WTC11 (cell line): ENCODE data around the gene LRRC7. TPM values are rescaled to one million over a fixed set of nuclear protein-coding genes. Genes with fewer than 3 reads are reported as not detected.
"Not testable (repeated sequence)": the region's sequence is repeated elsewhere in the genome, so short reads cannot be mapped to it uniquely, and the experiment has no call there.

Experiments used
- ATAC-seq: fragments of 200-7000 bp; cut with Tn5 transposase; 2 replicates; pipeline ENCODE4 v1.10.0; 2021; ENCODE audit warnings: mild to moderate bottlenecking, moderate library complexity
- CTCF ChIA-PET: fragments of 300-600 bp; sonication (Branson Sonifier 250); formaldehyde crosslinking; loops from one replicate; lab custom pipeline; 2021; ENCODE audit warnings: antibody characterized with exemption; lab: Charles Lee
- POLR2A ChIA-PET: fragments of 350-600 bp; sonication (Branson Sonifier 250); formaldehyde crosslinking; loops from one replicate; lab custom pipeline; 2021; ENCODE audit warnings: antibody characterized with exemption; lab: Charles Lee
- DNase-seq: peaks from one replicate; pipeline ENCODE4 v3.0.0; 2021; ENCODE audit warnings: low spot score
- H3K27ac Mint-ChIP-seq: 2 replicates; pipeline ENCODE4 v1.8.0; 2021; ENCODE audit warnings: mixed read lengths
- H3K27me3 Mint-ChIP-seq: 2 replicates; pipeline ENCODE4 v1.8.0; 2021; ENCODE audit warnings: low read depth, mild to moderate bottlenecking, moderate library complexity, mixed read lengths
- H3K36me3 Mint-ChIP-seq: 2 replicates; pipeline ENCODE4 v1.8.0; 2021; ENCODE audit warnings: mixed read lengths
- H3K4me1 Mint-ChIP-seq: 2 replicates; pipeline ENCODE4 v1.8.0; 2022; ENCODE audit warnings: mixed read lengths
- H3K4me3 Mint-ChIP-seq: 2 replicates; pipeline ENCODE4 v1.8.0; 2021; ENCODE audit warnings: mild to moderate bottlenecking, moderate library complexity, mixed read lengths
- H3K9me3 Mint-ChIP-seq: 2 replicates; pipeline ENCODE4 v1.8.0; 2021; ENCODE audit warnings: mixed read lengths
- ATF3 ChIP-seq: sonication (generic); formaldehyde crosslinking; conservative IDR thresholded peaks from 2 replicates; pipeline ENCODE4 v1.8.1; 2022; ENCODE audit warnings: mild to moderate bottlenecking, missing genetic modification reagents
- E2F1 ChIP-seq: sonication (generic); formaldehyde crosslinking; IDR thresholded peaks from 2 replicates; pipeline ENCODE4 v1.8.0; 2022; ENCODE audit warnings: mild to moderate bottlenecking, missing genetic modification reagents
- EMX1 ChIP-seq: fragments of 250-450 bp; sonication (Bioruptor Pico); IDR thresholded peaks from 2 replicates; pipeline ENCODE4 v1.8.0; 2021; ENCODE audit warnings: mild to moderate bottlenecking
- FOXJ3 ChIP-seq: sonication (generic); formaldehyde crosslinking; IDR thresholded peaks from 2 replicates; pipeline ENCODE4 v1.9.0; 2021; ENCODE audit warnings: missing genetic modification reagents, mild to moderate bottlenecking, borderline replicate concordance
- FOXK1 ChIP-seq: sonication (generic); formaldehyde crosslinking; IDR thresholded peaks from 2 replicates; pipeline ENCODE4 v1.8.0; 2022; ENCODE audit warnings: mild to moderate bottlenecking, moderate library complexity, missing genetic modification reagents
- FOXP1 ChIP-seq: sonication (generic); formaldehyde crosslinking; IDR thresholded peaks from 2 replicates; pipeline ENCODE4 v1.8.0; 2022; ENCODE audit warnings: missing genetic modification reagents, mild to moderate bottlenecking, moderate library complexity, borderline replicate concordance
- GRHL2 ChIP-seq: fragments of 250-450 bp; sonication (Bioruptor Pico); IDR thresholded peaks from 2 replicates; pipeline ENCODE4 v1.8.0; 2022; ENCODE audit warnings: mild to moderate bottlenecking, moderate library complexity; ENCODE audit not compliant: insufficient replicate concordance, severe bottlenecking
- MXD4 ChIP-seq: fragments of 250-450 bp; sonication (Bioruptor Pico); IDR thresholded peaks from 2 replicates; pipeline ENCODE4 v1.8.0; 2021; ENCODE audit warnings: mild to moderate bottlenecking, moderate library complexity, borderline replicate concordance
- NFE2L1 ChIP-seq: sonication (generic); formaldehyde crosslinking; IDR thresholded peaks from 2 replicates; pipeline ENCODE4 v1.8.1; 2023; ENCODE audit warnings: missing genetic modification reagents
- NFYB ChIP-seq: sonication (generic); formaldehyde crosslinking; conservative IDR thresholded peaks from 2 replicates; pipeline ENCODE4 v1.8.0; 2022; ENCODE audit warnings: low read depth, missing genetic modification reagents
- NR1H2 ChIP-seq: sonication (generic); formaldehyde crosslinking; IDR thresholded peaks from 2 replicates; pipeline ENCODE4 v1.9.0; 2021; ENCODE audit warnings: mild to moderate bottlenecking, moderate library complexity, missing genetic modification reagents
- SOX15 ChIP-seq: fragments of 250-450 bp; sonication (Bioruptor Pico); IDR thresholded peaks from 2 replicates; pipeline ENCODE4 v1.9.0; 2021; ENCODE audit warnings: mild to moderate bottlenecking
- TCF7 ChIP-seq: sonication (generic); formaldehyde crosslinking; IDR thresholded peaks from 2 replicates; pipeline ENCODE4 v1.8.0; 2022; ENCODE audit warnings: mild to moderate bottlenecking, low read depth, missing genetic modification reagents, moderate library complexity
- ZBTB21 ChIP-seq: sonication (generic); formaldehyde crosslinking; IDR thresholded peaks from 2 replicates; pipeline ENCODE4 v1.8.1; 2023; ENCODE audit warnings: mild to moderate bottlenecking, missing genetic modification reagents, borderline replicate concordance
- ZNF232 ChIP-seq: sonication (generic); formaldehyde crosslinking; IDR thresholded peaks from 2 replicates; pipeline ENCODE4 v1.8.0; 2022; ENCODE audit warnings: mild to moderate bottlenecking, missing genetic modification reagents
- ZNF317 ChIP-seq: sonication (generic); formaldehyde crosslinking; IDR thresholded peaks from 2 replicates; pipeline ENCODE4 v1.8.1; 2023; ENCODE audit warnings: low read depth, mild to moderate bottlenecking, moderate library complexity, missing genetic modification reagents, borderline replicate concordance
- ZNF512 ChIP-seq: sonication (generic); formaldehyde crosslinking; IDR thresholded peaks from 2 replicates; pipeline ENCODE4 v1.8.1; 2022; ENCODE audit warnings: missing genetic modification reagents, borderline replicate concordance
- total RNA-seq: library from RNA; stranded (reverse); gene quantifications from 3 replicates; pipeline ENCODE4 v1.2.3, GENCODE V29; 2021
- TF ChIP-seq, protein P1 (sequence below): fragments of 250-450 bp; sonication (Bioruptor Pico); conservative IDR thresholded peaks from 2 replicates; pipeline ENCODE4 v1.9.0; 2021; ENCODE audit warnings: mild to moderate bottlenecking
- TF ChIP-seq, protein P2 (sequence below): sonication (generic); formaldehyde crosslinking; IDR thresholded peaks from 2 replicates; pipeline ENCODE4 v1.8.0; 2022; ENCODE audit warnings: mild to moderate bottlenecking, missing genetic modification reagents
- TF ChIP-seq, protein P3 (sequence below): sonication (generic); formaldehyde crosslinking; conservative IDR thresholded peaks from 2 replicates; pipeline ENCODE4 v1.8.1; 2023; ENCODE audit warnings: mild to moderate bottlenecking, low read depth, missing genetic modification reagents, moderate library complexity

The LRRC7 gene
- total RNA-seq, 1 experiment from 2014 or later = not detected

DNA sequence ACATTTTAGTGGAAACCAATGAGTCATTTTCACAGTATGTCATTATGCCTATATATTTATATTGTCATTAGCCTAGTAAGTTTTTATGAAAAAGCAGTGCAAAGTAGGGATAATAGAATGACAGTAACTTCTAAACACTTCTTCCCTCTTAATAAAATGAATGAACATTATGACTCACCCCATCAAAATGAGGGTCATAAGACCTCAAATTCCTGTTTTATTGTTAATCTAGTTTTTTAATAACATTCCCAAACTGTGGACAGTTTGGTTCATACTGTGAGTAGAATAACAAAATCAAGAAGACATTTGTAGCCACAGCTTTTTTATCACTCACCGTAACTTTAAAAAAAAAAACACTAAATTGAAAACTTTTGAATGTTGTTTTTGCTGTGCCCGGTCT is 477.1 kb downstream of the LRRC7 start (continued):
- TF ChIP-seq E2F1 (no peak), NFE2L1 (CRISPR knock-in tag) (no peak), FOXP1 (CRISPR knock-in tag) (no peak), ZNF317 (no peak), SOX15 (no peak), EMX1 (CRISPR knock-in tag) (no peak), ZBTB21 (CRISPR knock-in tag) (no peak), ZNF512 (CRISPR knock-in tag) (no peak), TCF7 (CRISPR knock-in tag) (no peak)
- TF ChIP-seq, all 79 proteins: peak for 0

GRCh38 chr1:70045581-70045980 is 477.9 kb downstream of the LRRC7 start:
- DNase-seq, H3K27me3 Mint-ChIP-seq, H3K9me3 Mint-ChIP-seq, POLR2A ChIA-PET, H3K36me3 Mint-ChIP-seq, ATAC-seq, H3K4me3 Mint-ChIP-seq, H3K4me1 Mint-ChIP-seq, H3K27ac Mint-ChIP-seq: not testable (repeated sequence)
- CTCF ChIA-PET = interaction anchor here (1.0 kb wide), 1 partner anchor 11 kb away, joined by 3 read pairs; no protein-coding TSS in a partner anchor

DNA sequence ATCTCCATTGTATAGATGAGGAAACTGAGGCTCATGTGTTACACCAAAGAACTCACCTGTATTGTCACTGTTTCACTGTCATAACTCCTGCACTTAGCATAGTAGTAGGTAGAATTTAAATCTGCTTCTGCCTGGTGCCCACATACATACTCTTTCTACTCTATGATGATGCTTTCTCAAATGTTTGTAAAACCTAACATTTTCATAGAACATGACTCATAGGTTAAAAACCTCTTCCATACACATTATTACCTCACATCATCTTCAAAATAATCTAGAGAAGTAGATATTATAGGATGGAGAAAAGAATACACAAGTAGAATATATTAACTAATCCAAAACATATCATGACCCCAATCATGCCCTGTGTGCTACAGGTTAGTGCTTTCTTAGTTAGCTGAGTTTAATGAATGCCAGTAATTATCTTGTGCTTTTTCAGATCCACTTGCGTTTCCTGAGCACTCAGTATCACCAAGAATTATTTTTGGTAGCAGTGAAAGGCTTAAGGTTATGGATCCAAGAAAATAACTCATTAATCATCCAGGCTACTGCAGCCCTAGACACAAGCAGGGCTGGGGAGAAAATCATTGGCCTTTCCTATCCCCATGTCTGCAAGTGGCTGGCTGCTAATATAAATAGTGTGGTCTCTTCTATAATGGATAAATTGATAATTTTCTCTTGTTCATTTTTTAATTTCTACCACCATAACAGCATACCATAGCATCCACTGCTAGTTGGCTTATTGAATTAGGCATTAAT is 480.8 kb downstream of the LRRC7 start:
- Mint-ChIP-seq H3K4me1 (0 out of 2 replicates have a peak, but pooled peaks cover 4% of the 10 kb centered on the region), H3K9me3 (peaks cover 7% of the 10 kb centered on the region), H3K27me3 (no peaks in the 10 kb centered on the region; the same call in 1 of the 2 replicates), H3K36me3 (no peaks in the 10 kb centered on the region), H3K27ac (no peak overlapping the region), H3K4me3 (no peak overlapping the region)
- no peak for ATAC-seq
- TF ChIP-seq FOXK1 (no peak), NR1H2 (CRISPR knock-in tag) (no peak)
- TF ChIP-seq, protein P1, sequence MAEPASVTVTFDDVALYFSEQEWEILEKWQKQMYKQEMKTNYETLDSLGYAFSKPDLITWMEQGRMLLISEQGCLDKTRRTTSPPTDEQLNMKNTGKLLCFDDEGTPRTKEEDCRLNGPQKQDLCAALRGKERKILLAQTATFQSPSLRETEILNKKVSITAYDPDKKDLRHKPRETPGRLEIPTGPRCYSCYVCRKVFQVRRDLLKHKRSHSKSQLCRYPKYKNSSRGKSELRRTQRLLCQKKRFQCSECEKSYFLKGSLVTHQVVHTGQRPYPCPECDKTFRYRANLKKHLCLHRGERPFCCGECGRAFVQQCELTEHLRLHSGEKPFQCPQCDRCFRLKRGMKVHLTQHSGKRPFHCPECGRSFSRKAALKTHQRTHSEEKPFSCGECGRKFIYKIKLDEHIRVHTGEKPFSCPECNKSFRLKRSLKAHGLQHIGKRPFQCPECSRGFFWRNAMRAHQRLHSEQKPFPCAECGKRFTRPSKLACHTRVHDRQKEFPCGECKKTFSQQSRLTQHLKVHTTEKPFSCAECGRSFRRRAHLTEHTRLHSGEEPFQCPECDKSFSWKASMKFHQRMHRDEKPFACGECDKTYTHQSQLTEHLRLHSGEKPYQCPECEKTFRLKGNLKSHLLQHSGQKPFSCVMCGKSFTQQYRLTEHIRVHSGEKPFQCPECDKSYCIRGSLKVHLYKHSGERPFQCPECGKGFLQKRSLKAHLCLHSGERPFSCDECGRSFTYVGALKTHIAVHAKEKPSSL (CRISPR knock-in tag) = no peak
- TF ChIP-seq, protein P2, sequence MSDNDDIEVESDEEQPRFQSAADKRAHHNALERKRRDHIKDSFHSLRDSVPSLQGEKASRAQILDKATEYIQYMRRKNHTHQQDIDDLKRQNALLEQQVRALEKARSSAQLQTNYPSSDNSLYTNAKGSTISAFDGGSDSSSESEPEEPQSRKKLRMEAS = no peak
- ChIA-PET CTCF (no interaction called here), POLR2A (no interaction called here)
- no peak for DNase-seq

DNA sequence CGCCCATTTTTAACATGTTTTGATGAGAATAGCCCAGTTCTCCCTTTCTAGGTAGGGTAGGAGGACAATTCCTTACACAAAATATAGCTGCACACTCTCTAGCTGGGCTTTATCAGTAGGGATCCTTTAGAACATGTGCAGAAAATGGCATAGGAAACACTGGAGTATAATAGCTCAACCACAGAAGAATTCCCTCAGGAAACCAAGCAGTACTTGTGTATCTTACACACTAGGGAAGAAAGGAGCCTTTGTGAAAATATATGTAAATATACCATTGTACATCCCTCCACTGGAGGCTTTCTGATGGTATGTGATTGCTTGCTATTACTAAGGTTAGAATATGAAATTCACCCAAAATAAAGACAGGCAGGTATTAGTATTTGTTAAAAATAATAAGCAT is 484.2 kb downstream of the LRRC7 start:
- ChIA-PET POLR2A (no interaction called here), CTCF (no interaction called here)
- DNase-seq (no peak), ATAC-seq (no peak)
- Mint-ChIP-seq H3K9me3 (no peaks in the 10 kb centered on the region), H3K4me3 (no peak overlapping the region), H3K36me3 (no peaks in the 10 kb centered on the region), H3K27ac (no peak overlapping the region), H3K4me1 (no peaks in the 10 kb centered on the region), H3K27me3 (no peaks in the 10 kb centered on the region)
- no peak for TF ChIP-seq MXD4 (CRISPR knock-in tag)
- TF ChIP-seq GRHL2 = no peak
- no peak for TF ChIP-seq FOXJ3
- no peak for TF ChIP-seq NFYB (CRISPR knock-in tag)
- TF ChIP-seq, protein P3, sequence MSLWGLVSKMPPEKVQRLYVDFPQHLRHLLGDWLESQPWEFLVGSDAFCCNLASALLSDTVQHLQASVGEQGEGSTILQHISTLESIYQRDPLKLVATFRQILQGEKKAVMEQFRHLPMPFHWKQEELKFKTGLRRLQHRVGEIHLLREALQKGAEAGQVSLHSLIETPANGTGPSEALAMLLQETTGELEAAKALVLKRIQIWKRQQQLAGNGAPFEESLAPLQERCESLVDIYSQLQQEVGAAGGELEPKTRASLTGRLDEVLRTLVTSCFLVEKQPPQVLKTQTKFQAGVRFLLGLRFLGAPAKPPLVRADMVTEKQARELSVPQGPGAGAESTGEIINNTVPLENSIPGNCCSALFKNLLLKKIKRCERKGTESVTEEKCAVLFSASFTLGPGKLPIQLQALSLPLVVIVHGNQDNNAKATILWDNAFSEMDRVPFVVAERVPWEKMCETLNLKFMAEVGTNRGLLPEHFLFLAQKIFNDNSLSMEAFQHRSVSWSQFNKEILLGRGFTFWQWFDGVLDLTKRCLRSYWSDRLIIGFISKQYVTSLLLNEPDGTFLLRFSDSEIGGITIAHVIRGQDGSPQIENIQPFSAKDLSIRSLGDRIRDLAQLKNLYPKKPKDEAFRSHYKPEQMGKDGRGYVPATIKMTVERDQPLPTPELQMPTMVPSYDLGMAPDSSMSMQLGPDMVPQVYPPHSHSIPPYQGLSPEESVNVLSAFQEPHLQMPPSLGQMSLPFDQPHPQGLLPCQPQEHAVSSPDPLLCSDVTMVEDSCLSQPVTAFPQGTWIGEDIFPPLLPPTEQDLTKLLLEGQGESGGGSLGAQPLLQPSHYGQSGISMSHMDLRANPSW = no peak
- TF ChIP-seq, protein P2 = no peak
- no peak for TF ChIP-seq ATF3
- no peak for TF ChIP-seq ZNF232
- TF ChIP-seq ZNF317 = no peak
